ENCODE results near the gene ZNF791.
A peak's percentile ranks its signal among the peaks of the same experiment; 100 is the strongest.

ZNF791 gene

DNA sequence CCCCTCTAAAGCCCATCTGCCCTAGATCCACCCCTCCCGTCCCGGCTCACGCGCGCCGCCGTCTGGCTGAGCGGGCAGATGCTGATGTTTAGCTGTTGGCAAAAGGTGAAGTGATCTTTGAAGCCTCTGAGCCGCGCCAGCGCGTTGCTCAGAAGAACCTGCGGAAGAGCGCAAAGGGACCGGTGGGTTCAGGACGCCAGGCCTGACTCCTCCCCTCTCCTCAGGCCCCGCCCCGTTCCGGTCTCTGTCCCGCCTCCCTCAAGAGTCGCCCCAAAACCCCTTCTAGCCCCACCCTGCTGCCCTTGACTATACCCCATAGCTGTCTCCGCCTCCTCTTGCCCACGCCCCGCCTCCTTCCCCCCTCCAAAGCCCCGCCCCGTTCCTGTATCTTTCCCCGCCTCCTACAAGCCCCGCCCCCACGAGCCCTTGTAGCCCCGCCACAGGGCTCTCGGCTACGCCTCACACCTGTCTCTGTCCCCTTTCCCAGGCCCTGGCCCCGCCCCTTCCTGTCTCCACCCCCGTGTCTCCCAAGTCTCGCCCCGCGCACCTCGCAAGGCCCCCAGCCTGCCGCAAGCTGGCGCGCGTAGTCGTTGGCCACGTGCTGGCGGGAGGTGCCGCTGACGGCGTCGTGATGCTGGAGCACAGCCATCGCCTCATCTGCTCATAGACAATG, 46.3 kb downstream of the ZNF791 start:
- Histone ChIP-seq H3K27me3 (replicated peaks) (no peaks in the 10 kb centered on the region), H3K27ac (no peak overlapping the region), H3K36me3 (replicated peaks) (peaks cover 25% of the 10 kb centered on the region), H3K4me3 (ENCODE audit: low read depth, low read length) (no peak overlapping the region)
- TF ChIP-seq, protein P1, sequence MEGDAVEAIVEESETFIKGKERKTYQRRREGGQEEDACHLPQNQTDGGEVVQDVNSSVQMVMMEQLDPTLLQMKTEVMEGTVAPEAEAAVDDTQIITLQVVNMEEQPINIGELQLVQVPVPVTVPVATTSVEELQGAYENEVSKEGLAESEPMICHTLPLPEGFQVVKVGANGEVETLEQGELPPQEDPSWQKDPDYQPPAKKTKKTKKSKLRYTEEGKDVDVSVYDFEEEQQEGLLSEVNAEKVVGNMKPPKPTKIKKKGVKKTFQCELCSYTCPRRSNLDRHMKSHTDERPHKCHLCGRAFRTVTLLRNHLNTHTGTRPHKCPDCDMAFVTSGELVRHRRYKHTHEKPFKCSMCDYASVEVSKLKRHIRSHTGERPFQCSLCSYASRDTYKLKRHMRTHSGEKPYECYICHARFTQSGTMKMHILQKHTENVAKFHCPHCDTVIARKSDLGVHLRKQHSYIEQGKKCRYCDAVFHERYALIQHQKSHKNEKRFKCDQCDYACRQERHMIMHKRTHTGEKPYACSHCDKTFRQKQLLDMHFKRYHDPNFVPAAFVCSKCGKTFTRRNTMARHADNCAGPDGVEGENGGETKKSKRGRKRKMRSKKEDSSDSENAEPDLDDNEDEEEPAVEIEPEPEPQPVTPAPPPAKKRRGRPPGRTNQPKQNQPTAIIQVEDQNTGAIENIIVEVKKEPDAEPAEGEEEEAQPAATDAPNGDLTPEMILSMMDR (IDR thresholded peaks at IDR 0.05; ENCODE audit: low read depth, low read length, missing control alignments) = peak; percentile 24
- no peak for DNase-seq
- in situ Hi-C loops (cut with HindIII; ENCODE audit: low pct_ligation_motif_present, low sequenced_read_pairs) = no loop called here

DNA sequence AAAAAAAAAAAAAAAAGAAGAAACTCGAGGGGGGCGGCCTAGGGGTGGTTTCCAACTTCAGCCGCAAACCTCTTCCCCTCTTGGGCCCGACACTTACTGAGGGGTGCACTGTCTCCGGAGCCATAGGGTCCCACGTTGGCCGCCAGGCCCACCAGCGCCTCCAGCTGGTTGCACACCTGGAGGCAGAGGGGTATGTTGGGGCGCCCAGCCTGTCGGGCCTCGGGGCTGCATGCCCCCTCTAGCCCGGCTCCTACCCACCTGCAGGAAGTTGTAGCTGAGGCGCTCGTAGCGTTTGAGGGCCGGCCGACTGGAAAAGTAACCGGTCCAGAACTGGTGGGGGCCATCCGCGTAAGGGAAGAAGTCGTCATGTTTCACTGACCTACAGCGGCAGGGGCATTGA, 47.2 kb downstream of the ZNF791 start:
- in situ Hi-C loops (cut with HindIII; ENCODE audit: low pct_ligation_motif_present, low sequenced_read_pairs) = no loop called here
- no peak for DNase-seq
- TF ChIP-seq, protein P1 (IDR thresholded peaks at IDR 0.05; ENCODE audit: low read depth, low read length, missing control alignments) = peak; percentile 26
- H3K4me3 ChIP-seq (ENCODE audit: low read depth, low read length) = no peak overlapping the region
- no peaks in the 10 kb centered on the region for H3K27me3 ChIP-seq (replicated peaks)
- no peak overlapping the region for H3K27ac ChIP-seq
- H3K36me3 ChIP-seq (replicated peaks) = peaks cover 25% of the 10 kb centered on the region

DNA sequence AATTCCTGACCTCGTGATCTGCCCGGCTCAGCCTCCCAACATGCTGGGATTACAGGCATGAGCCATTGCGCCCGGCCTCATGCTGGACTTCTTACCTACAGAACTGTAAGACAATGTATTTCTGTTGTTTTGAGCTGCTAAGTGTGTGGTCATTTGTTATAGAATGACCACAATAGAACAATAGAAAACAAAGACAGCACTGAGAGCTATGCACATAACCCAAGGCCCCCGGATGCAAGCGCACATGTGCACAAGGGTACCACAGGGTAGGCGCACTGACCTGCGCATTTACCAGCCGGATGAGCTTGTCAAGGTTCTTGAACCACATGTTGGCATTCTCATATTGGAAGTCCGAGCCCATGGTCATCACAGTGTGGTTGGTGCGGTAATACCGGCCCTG, 50.3 kb downstream of the ZNF791 start:
- no peak overlapping the region for H3K4me3 ChIP-seq (ENCODE audit: low read depth, low read length)
- no peaks in the 10 kb centered on the region for H3K27me3 ChIP-seq (replicated peaks)
- peaks cover 27% of the 10 kb centered on the region for H3K36me3 ChIP-seq (replicated peaks)
- no peak for DNase-seq
- TF ChIP-seq, protein P1 (IDR thresholded peaks at IDR 0.05; ENCODE audit: low read depth, low read length, missing control alignments) = no peak
- H3K27ac ChIP-seq = no peak overlapping the region
- in situ Hi-C loops (cut with HindIII; ENCODE audit: low pct_ligation_motif_present, low sequenced_read_pairs) = no loop called here

DNA sequence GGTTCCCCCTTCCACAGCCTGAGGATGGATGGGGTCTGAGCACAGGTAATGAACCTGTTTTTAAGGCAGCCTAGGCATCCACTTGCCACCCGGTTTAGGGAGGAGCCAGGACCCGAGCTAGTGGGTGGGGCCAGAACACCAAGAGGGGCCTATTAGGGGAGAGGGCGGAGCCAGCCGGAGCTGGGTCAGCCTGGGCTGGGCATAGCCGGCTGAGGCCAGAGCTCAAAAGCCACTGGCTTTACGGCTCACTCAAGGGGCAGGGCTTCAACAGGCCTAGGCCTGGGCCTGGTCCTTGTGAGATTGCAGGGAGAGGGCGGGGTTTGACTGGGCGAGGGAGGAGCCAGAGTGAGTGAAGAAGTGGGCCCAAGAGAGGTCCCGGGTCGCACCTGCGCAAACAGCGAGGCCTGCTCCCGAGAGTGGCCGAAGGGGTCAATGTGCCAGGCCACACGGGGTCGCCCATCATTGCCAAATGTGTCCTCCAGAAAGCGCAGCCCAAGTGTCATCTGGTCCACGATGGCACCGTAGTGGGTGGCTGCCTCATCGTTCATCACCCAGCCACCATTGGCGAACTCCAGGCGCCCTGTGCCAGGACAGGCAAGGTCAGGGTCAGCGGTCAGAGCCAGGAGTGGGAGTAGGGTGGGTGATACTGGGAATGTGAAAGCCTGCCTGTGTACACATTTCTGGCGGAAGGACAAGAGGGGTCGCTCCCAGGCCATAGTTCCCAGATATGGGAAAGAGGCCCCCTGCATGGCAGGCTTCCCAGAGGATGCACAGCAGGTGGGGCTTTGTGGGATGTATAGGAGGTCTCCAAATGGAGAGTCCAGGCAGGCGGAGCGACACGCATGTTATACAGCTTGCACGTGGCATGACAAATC, 53.9 kb downstream of the ZNF791 start:
- TF ChIP-seq, protein P1 (IDR thresholded peaks at IDR 0.05; ENCODE audit: low read depth, low read length, missing control alignments) = no peak
- H3K4me3 ChIP-seq (ENCODE audit: low read depth, low read length) = no peak overlapping the region
- no peaks in the 10 kb centered on the region for H3K27me3 ChIP-seq (replicated peaks)
- no peak overlapping the region for H3K27ac ChIP-seq
- in situ Hi-C loops (cut with HindIII; ENCODE audit: low pct_ligation_motif_present, low sequenced_read_pairs) = no loop called here
- H3K36me3 ChIP-seq (replicated peaks) = peaks cover 20% of the 10 kb centered on the region
- DNase-seq = no peak

DNA sequence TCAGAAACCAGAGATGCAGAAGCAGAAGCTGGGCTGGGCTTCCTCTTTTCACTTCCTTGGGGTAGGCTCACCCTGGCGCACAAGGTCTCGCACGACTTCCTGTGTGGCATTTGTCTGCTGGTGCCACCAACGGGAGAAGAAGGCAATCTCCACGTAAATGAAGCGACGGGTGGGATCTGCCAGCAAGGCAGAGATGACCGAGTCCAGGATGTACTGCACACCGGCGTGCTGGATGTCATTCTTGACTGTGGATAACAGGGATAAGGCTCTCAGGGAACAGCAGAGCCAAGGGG, 54.5 kb downstream of the ZNF791 start:
- no peak overlapping the region for H3K27ac ChIP-seq

More for the DNA sequence above, 54.5 kb downstream of the ZNF791 start:
- H3K36me3 ChIP-seq (replicated peaks) = peaks cover 15% of the 10 kb centered on the region
- in situ Hi-C loops (cut with HindIII; ENCODE audit: low pct_ligation_motif_present, low sequenced_read_pairs) = no loop called here
- TF ChIP-seq, protein P1 (IDR thresholded peaks at IDR 0.05; ENCODE audit: low read depth, low read length, missing control alignments) = no peak
- no peaks in the 10 kb centered on the region for H3K27me3 ChIP-seq (replicated peaks)
- no peak overlapping the region for H3K4me3 ChIP-seq (ENCODE audit: low read depth, low read length)
- no peak for DNase-seq
